ENCODE measurements around the gene RARB.

The RARB gene

GRCh38 chr3:25438791-25439555, 10.9 kb downstream of the RARB start:
- H3K9me3 Mint-ChIP-seq: no peaks in the 10 kb centered on the region
- no peak overlapping the region for H3K27ac Mint-ChIP-seq (ENCODE audit: low read depth)
- no peaks in the 10 kb centered on the region for H3K36me3 Mint-ChIP-seq (ENCODE audit: insufficient read depth)
- ATAC-seq (replicated peaks; ENCODE audit: extremely low read depth, poor library complexity, severe bottlenecking) (no peak), DNase-seq (ENCODE audit: low spot score in 2 of 2) (no peak)
- no peaks in the 10 kb centered on the region for H3K4me1 Mint-ChIP-seq
- no peak overlapping the region for H3K4me3 Mint-ChIP-seq
- H3K27me3 Mint-ChIP-seq: peaks cover 7% of the 10 kb centered on the region

GRCh38 chr3:25441234-25441856, 13.3 kb downstream of the RARB start:
- ATAC-seq (replicated peaks; ENCODE audit: extremely low read depth, poor library complexity, severe bottlenecking) (no peak), DNase-seq (ENCODE audit: low spot score in 2 of 2) (no peak)
- no peaks in the 10 kb centered on the region for H3K4me1 Mint-ChIP-seq
- H3K27me3 Mint-ChIP-seq: peaks cover 1% of the 10 kb centered on the region
- H3K27ac Mint-ChIP-seq (ENCODE audit: low read depth): no peak overlapping the region
- H3K9me3 Mint-ChIP-seq: no peaks in the 10 kb centered on the region
- H3K4me3 Mint-ChIP-seq: no peak overlapping the region
- no peaks in the 10 kb centered on the region for H3K36me3 Mint-ChIP-seq (ENCODE audit: insufficient read depth)

- no peaks in the 10 kb centered on the region for H3K9me3 Mint-ChIP-seq
- H3K4me1 Mint-ChIP-seq: no peaks in the 10 kb centered on the region
- no peaks in the 10 kb centered on the region for H3K36me3 Mint-ChIP-seq (ENCODE audit: insufficient read depth)
- ATAC-seq (replicated peaks; ENCODE audit: extremely low read depth, poor library complexity, severe bottlenecking) (no peak), DNase-seq (ENCODE audit: low spot score in 2 of 2) (no peak)
- no peaks in the 10 kb centered on the region for H3K27me3 Mint-ChIP-seq
- no peak overlapping the region for H3K27ac Mint-ChIP-seq (ENCODE audit: low read depth)
- H3K4me3 Mint-ChIP-seq: no peak overlapping the region
Observed at GRCh38 chr3:25442486-25442885, 14.4 kb downstream of the RARB start.

GRCh38 chr3:25444273-25444672, 16.2 kb downstream of the RARB start:
- ATAC-seq (replicated peaks; ENCODE audit: extremely low read depth, poor library complexity, severe bottlenecking) (no peak), DNase-seq (ENCODE audit: low spot score in 2 of 2) (no peak)
- Mint-ChIP-seq H3K4me1 (no peaks in the 10 kb centered on the region), H3K36me3 (ENCODE audit: insufficient read depth) (no peaks in the 10 kb centered on the region), H3K9me3 (no peaks in the 10 kb centered on the region), H3K27ac (ENCODE audit: low read depth) (no peak overlapping the region), H3K27me3 (no peaks in the 10 kb centered on the region), H3K4me3 (no peak overlapping the region)

GRCh38 chr3:25445731-25446130, 17.7 kb downstream of the RARB start:
- Mint-ChIP-seq H3K4me3 (no peak overlapping the region), H3K4me1 (no peaks in the 10 kb centered on the region), H3K27ac (ENCODE audit: low read depth) (no peak overlapping the region), H3K27me3 (no peaks in the 10 kb centered on the region), H3K36me3 (ENCODE audit: insufficient read depth) (no peaks in the 10 kb centered on the region), H3K9me3 (no peaks in the 10 kb centered on the region)
- DNase-seq (ENCODE audit: low spot score in 2 of 2): no peak
- no peak for ATAC-seq (replicated peaks; ENCODE audit: extremely low read depth, poor library complexity, severe bottlenecking)

- Mint-ChIP-seq H3K9me3 (no peaks in the 10 kb centered on the region), H3K27ac (ENCODE audit: low read depth) (no peak overlapping the region), H3K4me3 (no peak overlapping the region), H3K36me3 (ENCODE audit: insufficient read depth) (no peaks in the 10 kb centered on the region), H3K4me1 (no peaks in the 10 kb centered on the region), H3K27me3 (no peaks in the 10 kb centered on the region)
- ATAC-seq (replicated peaks; ENCODE audit: extremely low read depth, poor library complexity, severe bottlenecking): no peak
- DNase-seq (ENCODE audit: low spot score in 2 of 2): no peak
Observed at GRCh38 chr3:25447285-25447684, 19.2 kb downstream of the RARB start.

GRCh38 chr3:25447925-25448324, 19.9 kb downstream of the RARB start:
- Mint-ChIP-seq H3K4me3 (no peak overlapping the region), H3K36me3 (ENCODE audit: insufficient read depth) (no peaks in the 10 kb centered on the region), H3K4me1 (no peaks in the 10 kb centered on the region), H3K27ac (ENCODE audit: low read depth) (no peak overlapping the region), H3K9me3 (no peaks in the 10 kb centered on the region), H3K27me3 (no peaks in the 10 kb centered on the region)
- no peak for ATAC-seq (replicated peaks; ENCODE audit: extremely low read depth, poor library complexity, severe bottlenecking)
- DNase-seq (ENCODE audit: low spot score in 2 of 2): no peak

GRCh38 chr3:25448750-25449692, 21.0 kb downstream of the RARB start:
- no peak overlapping the region for H3K27ac Mint-ChIP-seq (ENCODE audit: low read depth)
- DNase-seq (ENCODE audit: low spot score in 2 of 2): no peak
- no peaks in the 10 kb centered on the region for H3K36me3 Mint-ChIP-seq (ENCODE audit: insufficient read depth)
- ATAC-seq (replicated peaks; ENCODE audit: extremely low read depth, poor library complexity, severe bottlenecking): no peak
- no peak overlapping the region for H3K4me3 Mint-ChIP-seq
- no peaks in the 10 kb centered on the region for H3K27me3 Mint-ChIP-seq
- H3K4me1 Mint-ChIP-seq: no peaks in the 10 kb centered on the region
- H3K9me3 Mint-ChIP-seq: no peaks in the 10 kb centered on the region

GRCh38 chr3:25449857-25450256, 21.8 kb downstream of the RARB start:
- DNase-seq (ENCODE audit: low spot score in 2 of 2): no peak
- Mint-ChIP-seq H3K4me3 (no peak overlapping the region), H3K36me3 (ENCODE audit: insufficient read depth) (no peaks in the 10 kb centered on the region)

GRCh38 chr3:25452192-25452591, 24.1 kb downstream of the RARB start:
- ATAC-seq (replicated peaks; ENCODE audit: extremely low read depth, poor library complexity, severe bottlenecking) (no peak), DNase-seq (ENCODE audit: low spot score in 2 of 2) (no peak)
- H3K27me3 Mint-ChIP-seq: no peaks in the 10 kb centered on the region
- no peaks in the 10 kb centered on the region for H3K36me3 Mint-ChIP-seq (ENCODE audit: insufficient read depth)
- no peak overlapping the region for H3K27ac Mint-ChIP-seq (ENCODE audit: low read depth)
- H3K4me1 Mint-ChIP-seq: no peaks in the 10 kb centered on the region
- H3K9me3 Mint-ChIP-seq: no peaks in the 10 kb centered on the region
- no peak overlapping the region for H3K4me3 Mint-ChIP-seq

More at GRCh38 chr3:25449857-25450256, 21.8 kb downstream of the RARB start:
- ATAC-seq (replicated peaks; ENCODE audit: extremely low read depth, poor library complexity, severe bottlenecking): no peak
- Mint-ChIP-seq H3K4me1 (no peaks in the 10 kb centered on the region), H3K9me3 (no peaks in the 10 kb centered on the region), H3K27ac (ENCODE audit: low read depth) (no peak overlapping the region), H3K27me3 (no peaks in the 10 kb centered on the region)

- no peaks in the 10 kb centered on the region for H3K9me3 Mint-ChIP-seq
- H3K4me3 Mint-ChIP-seq: no peak overlapping the region
- no peaks in the 10 kb centered on the region for H3K27me3 Mint-ChIP-seq
Observed at GRCh38 chr3:25452740-25453139, 24.7 kb downstream of the RARB start.

GRCh38 chr3:25453619-25454004, 25.5 kb downstream of the RARB start:
- no peak overlapping the region for H3K4me3 Mint-ChIP-seq
- ATAC-seq (replicated peaks; ENCODE audit: extremely low read depth, poor library complexity, severe bottlenecking) (no peak), DNase-seq (ENCODE audit: low spot score in 2 of 2) (no peak)
- no peak overlapping the region for H3K27ac Mint-ChIP-seq (ENCODE audit: low read depth)
- H3K27me3 Mint-ChIP-seq: no peaks in the 10 kb centered on the region
- H3K4me1 Mint-ChIP-seq: no peaks in the 10 kb centered on the region
- no peaks in the 10 kb centered on the region for H3K9me3 Mint-ChIP-seq
- H3K36me3 Mint-ChIP-seq (ENCODE audit: insufficient read depth): no peaks in the 10 kb centered on the region

More at GRCh38 chr3:25452740-25453139, 24.7 kb downstream of the RARB start:
- no peaks in the 10 kb centered on the region for H3K4me1 Mint-ChIP-seq
- DNase-seq (ENCODE audit: low spot score in 2 of 2) (no peak), ATAC-seq (replicated peaks; ENCODE audit: extremely low read depth, poor library complexity, severe bottlenecking) (no peak)
- no peaks in the 10 kb centered on the region for H3K36me3 Mint-ChIP-seq (ENCODE audit: insufficient read depth)
- no peak overlapping the region for H3K27ac Mint-ChIP-seq (ENCODE audit: low read depth)

All from central memory CD8-positive, alpha-beta T cell (primary cell).